ENCODE measurements around the gene MYRIP.
"Not testable (repeated sequence)": the region's sequence is repeated elsewhere in the genome, so short reads cannot be mapped to it uniquely, and the experiment has no call there.

MYRIP gene

DNA sequence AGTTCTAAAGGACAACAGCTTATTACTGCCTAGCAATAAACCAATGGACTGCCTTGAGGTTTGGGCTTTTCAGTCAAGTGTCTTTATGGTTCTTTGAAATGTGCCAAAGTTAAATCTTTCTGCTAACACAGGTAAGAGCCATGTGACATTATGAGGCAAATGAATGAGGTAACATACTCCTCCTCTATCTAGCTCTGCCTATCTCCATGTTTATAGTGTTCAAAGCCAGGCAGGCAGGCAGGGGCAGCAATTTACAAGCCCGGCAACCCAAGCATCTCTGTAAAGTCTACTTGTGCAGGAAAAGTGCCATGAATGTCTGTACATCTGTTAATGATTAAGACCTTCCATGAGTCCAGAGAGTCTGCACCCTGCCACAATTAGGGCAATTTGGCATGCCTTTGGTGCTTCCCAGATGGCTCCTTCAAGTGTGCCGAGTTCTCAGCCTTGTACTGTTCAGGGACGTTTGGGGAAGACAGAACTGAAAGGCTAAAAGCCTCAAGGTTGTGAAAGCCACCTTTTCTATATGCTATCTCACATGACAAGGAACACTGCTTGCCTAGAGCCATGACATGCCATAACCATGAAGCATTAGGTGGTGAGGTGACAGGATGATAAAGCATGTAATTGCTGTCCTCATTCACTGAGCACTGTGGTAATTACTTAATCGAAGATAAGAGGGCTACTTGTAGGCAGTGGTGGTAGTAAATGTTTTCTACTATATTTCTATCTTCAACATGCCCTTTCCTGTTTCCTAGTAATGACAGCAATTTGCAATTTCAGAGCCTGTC is 458.7 kb downstream of the MYRIP start:
- DNase-seq (ENCODE audit: low read depth, low spot score): no peak
- Histone ChIP-seq H3K9ac (ENCODE audit: insufficient read length, low read depth) (no peak overlapping the region), H3K9me3 (ENCODE audit: insufficient read depth, low read length) (no peaks in the 10 kb centered on the region), H3K36me3 (ENCODE audit: insufficient read depth, insufficient read length, low read length) (no peaks in the 10 kb centered on the region), H3K27me3 (ENCODE audit: insufficient read depth, insufficient read length) (no peaks in the 10 kb centered on the region), H3K4me1 (ENCODE audit: insufficient read depth, insufficient read length) (no peaks in the 10 kb centered on the region), H3K4me3 (ENCODE audit: insufficient read length, low read depth) (no peak overlapping the region)
- no peak for TF ChIP-seq YY1 (IDR thresholded peaks at IDR 0.05; ENCODE audit: insufficient read depth, insufficient read length)
- TF ChIP-seq SUZ12 (IDR thresholded peaks at IDR 0.05; ENCODE audit: extremely low read depth, insufficient read depth, insufficient read length): no peak
- no peak for TF ChIP-seq ZNF274 (IDR thresholded peaks at IDR 0.05; ENCODE audit: low read depth, low read length)

DNA sequence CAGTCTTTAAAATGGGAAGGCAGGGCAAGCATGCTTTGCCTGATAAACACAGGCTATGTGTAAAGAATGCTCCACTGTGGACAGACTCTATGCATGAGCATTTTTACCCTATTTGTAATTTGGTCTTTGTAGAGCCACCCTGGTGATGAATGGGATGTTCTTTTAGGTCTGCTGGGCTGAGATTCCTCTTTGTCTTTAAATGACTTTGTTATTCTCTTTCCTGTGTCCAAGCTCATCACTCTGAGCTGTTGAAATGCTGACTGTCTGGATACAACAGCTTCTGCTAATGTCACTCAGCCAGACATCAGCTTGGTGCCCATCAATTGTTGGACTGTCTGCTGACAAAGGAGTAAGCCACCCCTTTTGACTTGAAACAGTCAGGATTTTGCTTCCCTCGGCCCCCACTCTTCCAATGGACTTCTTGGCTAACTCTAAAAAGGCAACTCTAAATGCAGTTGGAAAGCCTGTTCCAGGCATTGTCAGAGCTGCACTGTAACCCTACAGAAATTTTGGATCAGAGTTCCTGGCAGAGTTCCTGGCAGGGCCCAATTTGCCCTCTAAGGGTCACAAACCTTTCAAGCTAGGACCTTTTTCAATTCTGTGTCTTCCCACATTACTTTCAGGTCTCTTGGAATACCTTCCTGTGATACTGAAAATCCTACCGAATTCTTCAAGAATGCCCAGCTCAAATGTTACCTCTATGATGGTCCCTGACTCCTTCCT is 459.6 kb downstream of the MYRIP start:
- Histone ChIP-seq H3K9me3 (ENCODE audit: insufficient read depth, low read length) (no peaks in the 10 kb centered on the region), H3K36me3 (ENCODE audit: insufficient read depth, insufficient read length, low read length) (no peaks in the 10 kb centered on the region), H3K4me1 (ENCODE audit: insufficient read depth, insufficient read length) (no peaks in the 10 kb centered on the region), H3K4me3 (ENCODE audit: insufficient read length, low read depth) (no peak overlapping the region), H3K9ac (ENCODE audit: insufficient read length, low read depth) (no peak overlapping the region), H3K27me3 (ENCODE audit: insufficient read depth, insufficient read length) (no peaks in the 10 kb centered on the region)
- DNase-seq (ENCODE audit: low read depth, low spot score): no peak
- no peak for TF ChIP-seq ZNF274 (IDR thresholded peaks at IDR 0.05; ENCODE audit: low read depth, low read length)
- TF ChIP-seq SUZ12 (IDR thresholded peaks at IDR 0.05; ENCODE audit: extremely low read depth, insufficient read depth, insufficient read length): no peak
- no peak for TF ChIP-seq YY1 (IDR thresholded peaks at IDR 0.05; ENCODE audit: insufficient read depth, insufficient read length)

DNA sequence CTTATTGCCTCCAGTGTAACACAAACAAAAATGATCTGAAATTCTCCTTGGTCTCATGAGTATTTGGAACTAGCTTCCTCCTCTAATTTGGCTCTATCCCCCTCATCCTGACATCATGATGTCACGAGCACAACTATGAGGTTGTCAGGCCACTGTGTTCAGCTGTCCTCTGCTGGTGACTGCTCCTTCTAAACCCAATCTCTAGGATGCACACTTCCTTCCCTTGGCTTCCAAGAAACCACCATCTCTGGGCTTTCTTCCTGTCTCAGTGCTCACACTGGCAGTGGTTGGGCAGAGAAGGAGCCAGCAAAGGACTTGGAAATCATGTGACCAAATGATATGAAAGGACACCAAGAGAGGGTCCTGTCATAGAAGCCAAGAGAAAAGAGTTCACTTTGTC is 469.4 kb downstream of the MYRIP start:
- no peak for DNase-seq (ENCODE audit: low read depth, low spot score)
- Histone ChIP-seq H3K9me3 (ENCODE audit: insufficient read depth, low read length) (peaks cover 2% of the 10 kb centered on the region; the same call in 1 of the 2 replicates), H3K4me3 (ENCODE audit: insufficient read length, low read depth) (no peak overlapping the region), H3K4me1 (ENCODE audit: insufficient read depth, insufficient read length) (no peaks in the 10 kb centered on the region), H3K9ac (ENCODE audit: insufficient read length, low read depth) (no peak overlapping the region), H3K27me3 (ENCODE audit: insufficient read depth, insufficient read length) (no peaks in the 10 kb centered on the region), H3K36me3 (ENCODE audit: insufficient read depth, insufficient read length, low read length) (no peaks in the 10 kb centered on the region)
- TF ChIP-seq ZNF274 (IDR thresholded peaks at IDR 0.05; ENCODE audit: low read depth, low read length) (no peak), YY1 (IDR thresholded peaks at IDR 0.05; ENCODE audit: insufficient read depth, insufficient read length) (no peak)

DNA sequence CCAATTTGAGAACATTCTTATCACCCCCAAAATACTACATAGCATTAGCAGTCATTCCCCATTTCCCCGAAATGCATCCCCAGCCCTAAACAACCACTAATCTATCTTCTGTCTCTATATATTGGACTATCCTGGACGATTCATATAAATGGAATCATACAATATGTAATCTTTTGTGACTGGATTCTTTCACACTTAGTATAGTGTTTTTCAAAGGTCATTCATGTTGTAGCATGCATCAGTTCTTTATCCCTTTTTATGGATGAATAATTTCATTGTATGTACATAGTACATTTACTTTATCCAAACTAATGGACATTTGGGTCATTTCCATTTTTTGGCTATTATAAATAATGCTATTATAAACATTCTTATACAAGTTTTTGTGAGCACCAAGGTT is 472.6 kb downstream of the MYRIP start:
- Histone ChIP-seq H3K9me3 (ENCODE audit: insufficient read depth, low read length) (peaks cover 7% of the 10 kb centered on the region), H3K27me3 (ENCODE audit: insufficient read depth, insufficient read length) (no peaks in the 10 kb centered on the region), H3K4me1 (ENCODE audit: insufficient read depth, insufficient read length) (no peaks in the 10 kb centered on the region), H3K9ac (ENCODE audit: insufficient read length, low read depth) (no peak overlapping the region), H3K4me3 (ENCODE audit: insufficient read length, low read depth) (no peak overlapping the region), H3K36me3 (ENCODE audit: insufficient read depth, insufficient read length, low read length) (no peaks in the 10 kb centered on the region)
- DNase-seq (ENCODE audit: low read depth, low spot score): no peak
- no peak for TF ChIP-seq YY1 (IDR thresholded peaks at IDR 0.05; ENCODE audit: insufficient read depth, insufficient read length)
- TF ChIP-seq SUZ12 (IDR thresholded peaks at IDR 0.05; ENCODE audit: extremely low read depth, insufficient read depth, insufficient read length): no peak
- no peak for TF ChIP-seq ZNF274 (IDR thresholded peaks at IDR 0.05; ENCODE audit: low read depth, low read length)

DNA sequence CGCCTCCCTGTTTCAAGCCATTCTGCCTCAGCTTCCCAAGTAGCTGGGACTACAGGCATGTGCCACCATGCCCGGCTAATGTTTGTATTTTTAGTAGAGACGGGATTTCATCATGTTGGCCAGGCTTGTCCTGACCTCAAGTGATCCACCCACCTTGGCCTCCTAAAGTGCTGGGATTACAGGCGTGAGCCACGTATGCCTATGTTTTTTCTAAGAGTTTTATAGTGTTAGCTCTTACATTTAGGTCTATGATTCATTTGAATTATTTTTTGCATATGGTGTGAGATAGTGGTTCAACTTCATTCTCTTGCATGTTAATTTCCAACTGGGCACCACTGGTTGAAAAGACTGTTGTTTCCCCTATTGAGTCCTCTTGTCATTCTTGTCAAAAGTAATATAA is 473.6 kb downstream of the MYRIP start:
- DNase-seq (ENCODE audit: low read depth, low spot score); H3K4me3 ChIP-seq (ENCODE audit: insufficient read length, low read depth); H3K9ac ChIP-seq (ENCODE audit: insufficient read length, low read depth); H3K36me3 ChIP-seq (ENCODE audit: insufficient read depth, insufficient read length, low read length); H3K4me1 ChIP-seq (ENCODE audit: insufficient read depth, insufficient read length); H3K9me3 ChIP-seq (ENCODE audit: insufficient read depth, low read length); H3K27me3 ChIP-seq (ENCODE audit: insufficient read depth, insufficient read length): not testable (repeated sequence)

DNA sequence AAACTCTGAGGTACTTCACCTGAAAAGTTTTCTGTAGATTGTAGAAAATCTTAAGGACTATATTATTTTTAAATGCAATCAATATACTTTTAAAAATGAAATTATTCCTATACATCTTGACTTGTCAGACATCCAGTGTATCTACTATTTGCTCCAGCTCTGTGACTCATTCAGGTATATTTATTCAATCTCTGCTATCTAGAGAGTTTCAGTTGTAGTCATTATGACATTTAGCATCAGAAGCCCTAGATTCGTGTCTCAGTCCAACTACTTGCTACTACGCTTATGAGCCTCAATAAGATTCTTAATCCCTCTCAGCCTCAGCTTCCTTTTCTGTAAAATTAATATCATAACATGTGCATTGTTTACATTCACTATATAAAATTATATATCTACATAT is 477.8 kb downstream of the MYRIP start:
- H3K9ac ChIP-seq (ENCODE audit: insufficient read length, low read depth): no peak overlapping the region
- no peak overlapping the region for H3K4me3 ChIP-seq (ENCODE audit: insufficient read length, low read depth)
- DNase-seq (ENCODE audit: low read depth, low spot score): no peak
- H3K27me3 ChIP-seq (ENCODE audit: insufficient read depth, insufficient read length): no peaks in the 10 kb centered on the region
- no peaks in the 10 kb centered on the region for H3K36me3 ChIP-seq (ENCODE audit: insufficient read depth, insufficient read length, low read length)
- no peak for TF ChIP-seq YY1 (IDR thresholded peaks at IDR 0.05; ENCODE audit: insufficient read depth, insufficient read length)
- TF ChIP-seq ZNF274 (IDR thresholded peaks at IDR 0.05; ENCODE audit: low read depth, low read length): no peak
- no peak for TF ChIP-seq SUZ12 (IDR thresholded peaks at IDR 0.05; ENCODE audit: extremely low read depth, insufficient read depth, insufficient read length)
- H3K4me1 ChIP-seq (ENCODE audit: insufficient read depth, insufficient read length): no peaks in the 10 kb centered on the region
- H3K9me3 ChIP-seq (ENCODE audit: insufficient read depth, low read length): peaks cover 27% of the 10 kb centered on the region

DNA sequence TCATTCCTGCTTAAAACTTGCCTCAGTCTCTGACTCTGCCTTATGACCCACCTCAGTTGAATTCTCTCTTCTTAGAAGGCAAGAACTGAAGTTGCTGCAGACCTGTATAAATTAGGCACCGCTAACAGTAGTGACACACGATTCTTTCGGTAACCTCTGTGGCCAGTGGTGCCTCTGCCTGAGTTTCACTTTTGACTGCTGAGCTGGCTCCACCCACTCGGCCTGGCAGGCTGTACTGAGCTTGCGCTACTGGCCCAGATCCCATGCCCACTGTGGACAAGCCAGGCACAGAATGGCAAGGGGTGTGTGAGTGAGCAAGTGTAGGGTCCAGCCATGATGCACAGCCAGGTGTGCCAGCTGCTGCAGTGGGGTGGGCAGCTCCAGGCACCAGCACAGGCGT is 481.0 kb downstream of the MYRIP start:
- no peak for TF ChIP-seq SUZ12 (IDR thresholded peaks at IDR 0.05; ENCODE audit: extremely low read depth, insufficient read depth, insufficient read length)
- peaks cover 20% of the 10 kb centered on the region; the same call in 1 of the 2 replicates for H3K9me3 ChIP-seq (ENCODE audit: insufficient read depth, low read length)
- no peak overlapping the region for H3K9ac ChIP-seq (ENCODE audit: insufficient read length, low read depth)
- H3K4me1 ChIP-seq (ENCODE audit: insufficient read depth, insufficient read length): no peaks in the 10 kb centered on the region
- H3K36me3 ChIP-seq (ENCODE audit: insufficient read depth, insufficient read length, low read length): no peaks in the 10 kb centered on the region
- no peak for DNase-seq (ENCODE audit: low read depth, low spot score)
- H3K27me3 ChIP-seq (ENCODE audit: insufficient read depth, insufficient read length): no peaks in the 10 kb centered on the region
- H3K4me3 ChIP-seq (ENCODE audit: insufficient read length, low read depth): no peak overlapping the region
